Right lobe of liver (tissue), 6 donors: ENCODE data around the gene AIMP2. TPM values are rescaled to one million over a fixed set of nuclear protein-coding genes. Genes with fewer than 3 reads are reported as not detected.
"Not testable (repeated sequence)": the region's sequence is repeated elsewhere in the genome, so short reads cannot be mapped to it uniquely, and the experiment has no call there.

Experiments used
- ATAC-seq, 4 donors: fragments of 200-7000 bp; cut with Tn5 transposase; one replicate each; pipeline ENCODE4 v1.9.1; 2020; ENCODE audit warnings: mild to moderate bottlenecking in 4 of 4, moderate library complexity in 4 of 4
- DNase-seq, 3 donors: peaks; one replicate each; pipeline ENCODE4 v3.0.0-alpha.2; 2020
- H3K27ac ChIP-seq, 3 donors: fragments of 200-600 bp; one replicate each; pipeline ENCODE4 v1.8.0; 2022
- H3K27me3 ChIP-seq, 2 donors: fragments of 200-600 bp; one replicate each; pipeline ENCODE4 v1.8.0; 2022
- H3K36me3 ChIP-seq, 4 donors: fragments of 200-600 bp; sonication (generic) in 1 of 4; one replicate each; pipeline versions ENCODE4 v1.5.1 to v1.8.0; 2017 to 2022; ENCODE audit warnings: control low read depth in 1 of 4
- H3K4me1 ChIP-seq, 4 donors: fragments of 200-600 bp; sonication (generic) in 1 of 4; one replicate each; pipeline versions ENCODE4 v1.5.1 to v1.8.0; 2017 to 2022; ENCODE audit warnings: control low read depth in 1 of 4
- H3K4me3 ChIP-seq, 3 donors: fragments of 200-600 bp; one replicate each; pipeline ENCODE4 v1.8.0; 2022
- H3K9me3 ChIP-seq, 4 donors: fragments of 200-600 bp; sonication (generic) in 1 of 4; one replicate each; pipeline versions ENCODE4 v1.5.1 to v1.8.0; 2017 to 2022; ENCODE audit warnings: control low read depth in 1 of 4
- POLR2A ChIP-seq: fragments of 450-650 bp; IDR thresholded peaks from one replicate; pipeline ENCODE4 v1.6.1; 2017; ENCODE audit warnings: antibody characterized with exemption, mild to moderate bottlenecking
- WGBS: methylation state at CpG from one replicate; pipeline ENCODE4 v1.1.6; 2018; ENCODE audit warnings: low coverage, low lambda C conversion rate; ENCODE audit not compliant: insufficient coverage; ENCODE audit errors: missing lambda C conversion rate; 5-methylcytosine and 5-hydroxymethylcytosine counted together
- intact Hi-C, 2 donors: fragments of 100-400 bp; cut with DNase I; formaldehyde crosslinking; loops; one replicate each; pipeline versions ENCODE4 v1.11.2 to v1.14.1; 2022
- long read RNA-seq: library from polyadenylated mRNA; unstranded; transcript quantifications from one replicate; pipeline ENCODE4 v2.0.0, GENCODE V29; 2019
- total RNA-seq, 6 experiments: library from RNA; depleted of rRNA in 2 of 6; stranded (reverse); fragments of >200 nt in 2 of 6; fragmentation: NEBNext Ultra II Directional in 3 of 6; extraction: Animal tissue kit (Norgen Biotek cat#: 25700) in 3 of 6; gene quantifications; one replicate each; pipeline versions ENCODE4 v1.1.0 to v1.2.4, GENCODE V29; 2016 to 2023
- TF ChIP-seq, protein P1 (sequence below), 4 donors: fragments of 200-600 bp in 3 of 4; fragments of 450-650 bp in 1 of 4; IDR thresholded peaks; one replicate each; pipeline versions ENCODE4 v1.5.1 to v1.8.0; 2016 to 2022; ENCODE audit warnings: antibody characterized with exemption in 4 of 4, mild to moderate bottlenecking in 2 of 4
- donor health status: DM: no; HTN: yes; CAD: no.
- donor health status: DM: no; HTN: no; CAD: no.
- donor health status: DM: no; HTN: no; CAD: no.
- donor health status: DM: no; HTN: yes; CAD: no.
- donor health status: DM: no; HTN: yes; CAD: no.

The AIMP2 gene
- 10 to 100 TPM; 20.2 to 53.6 (median 24.6) TPM for total RNA-seq
- long read RNA-seq, transcript AIMP2-201 (4 exons, 1,225 nt) = major isoform, 5 of 6 reads
- long read RNA-seq, partial matches to known transcripts = 0 of 6 reads
- long read RNA-seq, other reads (novel, unspliced or antisense) = 0 of 6 reads

DNA sequence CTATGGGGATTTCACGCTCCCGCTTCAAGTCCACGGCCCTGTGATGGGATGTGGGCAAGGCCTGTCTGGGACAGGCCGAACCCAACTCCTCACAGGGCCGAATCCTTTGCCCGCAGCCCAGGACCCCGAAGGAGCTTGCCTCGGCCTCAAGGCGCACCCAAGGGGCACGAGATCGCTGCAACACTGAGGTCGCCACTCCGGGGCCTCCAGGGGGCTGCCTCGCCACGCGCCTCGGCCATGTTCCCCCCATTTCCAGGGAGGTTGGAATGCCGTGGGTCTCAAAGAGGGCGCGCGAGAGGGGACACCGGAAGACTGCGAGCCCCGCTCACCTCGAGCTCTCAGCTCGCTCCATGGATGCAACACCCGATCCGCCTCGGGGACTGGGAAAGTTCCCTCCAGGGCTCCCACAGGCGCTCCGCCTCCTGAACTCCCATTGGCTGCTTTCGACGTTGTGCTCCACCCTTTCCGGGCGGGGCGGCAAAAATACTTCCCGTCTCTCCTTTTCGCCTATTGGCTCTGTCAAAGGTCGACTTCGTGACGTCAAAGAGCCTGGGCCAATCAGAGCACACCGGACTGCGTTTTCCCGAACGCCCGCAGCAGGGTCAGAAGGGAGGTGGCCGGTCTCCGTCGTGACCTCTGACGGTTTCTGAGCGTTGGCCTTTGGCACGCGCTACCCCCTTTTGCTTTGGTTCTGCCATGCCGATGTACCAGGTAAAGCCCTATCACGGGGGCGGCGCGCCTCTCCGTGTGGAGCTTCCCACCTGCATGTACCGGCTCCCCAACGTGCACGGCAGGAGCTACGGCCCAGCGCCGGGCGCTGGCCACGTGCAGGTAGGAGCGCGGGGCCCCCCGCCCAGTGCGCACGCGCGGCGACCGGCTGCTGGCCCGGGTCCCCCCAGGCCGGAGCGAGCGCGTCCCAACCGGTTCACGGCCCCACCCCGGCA lies at the start of gene AIMP2, which contains the start of gene PMS2:
TSS of gene AIMP2 (plus strand) at position 605 of the 944 bp plus-strand sequence. CDS start at position 697, 92 bp downstream.
TSS of gene PMS2 (minus strand) at position 382 of the 944 bp plus-strand sequence. CDS start at position 352, 30 bp downstream.
- ATAC-seq (peak; percentile 88 to 95 (median 92)), DNase-seq (peak; percentile 98 to 99 (median 98))
- WGBS = under 1% methylated on average over 22 of the region's 84 CpGs
- H3K27ac ChIP-seq = peak within 1 kb of the TSS; percentile 77 to 95 (median 89)
- peak within 1 kb of the TSS; percentile 67 to 78 (median 76) for H3K4me3 ChIP-seq
- peaks cover 0 to 46% (median 4%) of the 10 kb centered on the region in 4 donors for H3K4me1 ChIP-seq
- H3K9me3 ChIP-seq = no peaks in the 10 kb centered on the region
- no peaks in the 10 kb centered on the region for H3K36me3 ChIP-seq
- no peaks in the 10 kb centered on the region for H3K27me3 ChIP-seq
- TF ChIP-seq, protein P1, sequence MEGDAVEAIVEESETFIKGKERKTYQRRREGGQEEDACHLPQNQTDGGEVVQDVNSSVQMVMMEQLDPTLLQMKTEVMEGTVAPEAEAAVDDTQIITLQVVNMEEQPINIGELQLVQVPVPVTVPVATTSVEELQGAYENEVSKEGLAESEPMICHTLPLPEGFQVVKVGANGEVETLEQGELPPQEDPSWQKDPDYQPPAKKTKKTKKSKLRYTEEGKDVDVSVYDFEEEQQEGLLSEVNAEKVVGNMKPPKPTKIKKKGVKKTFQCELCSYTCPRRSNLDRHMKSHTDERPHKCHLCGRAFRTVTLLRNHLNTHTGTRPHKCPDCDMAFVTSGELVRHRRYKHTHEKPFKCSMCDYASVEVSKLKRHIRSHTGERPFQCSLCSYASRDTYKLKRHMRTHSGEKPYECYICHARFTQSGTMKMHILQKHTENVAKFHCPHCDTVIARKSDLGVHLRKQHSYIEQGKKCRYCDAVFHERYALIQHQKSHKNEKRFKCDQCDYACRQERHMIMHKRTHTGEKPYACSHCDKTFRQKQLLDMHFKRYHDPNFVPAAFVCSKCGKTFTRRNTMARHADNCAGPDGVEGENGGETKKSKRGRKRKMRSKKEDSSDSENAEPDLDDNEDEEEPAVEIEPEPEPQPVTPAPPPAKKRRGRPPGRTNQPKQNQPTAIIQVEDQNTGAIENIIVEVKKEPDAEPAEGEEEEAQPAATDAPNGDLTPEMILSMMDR (IDR thresholded peaks at IDR 0.05) = no peak
- TF ChIP-seq POLR2A = peak; percentile 80
- intact Hi-C loops = no loop called here

DNA sequence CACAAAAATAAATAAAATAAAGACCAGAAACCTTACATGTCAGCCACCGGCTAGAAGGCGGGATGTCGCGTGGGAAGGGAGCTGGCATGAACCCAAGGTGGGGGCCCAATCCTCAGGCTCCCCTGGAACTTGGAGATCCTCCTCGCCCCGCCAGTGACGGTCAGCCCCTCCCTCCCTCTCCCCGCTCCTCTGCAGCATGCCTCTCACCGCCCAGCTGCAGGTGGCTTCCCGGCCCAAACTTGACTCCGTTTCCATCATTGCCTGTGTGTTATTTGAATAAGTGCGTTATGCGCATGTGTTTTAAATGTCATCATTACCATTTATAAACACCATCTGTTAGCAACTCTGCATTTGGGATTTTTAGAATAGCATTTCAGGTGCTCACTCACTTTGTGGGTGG lies 45.9 kb upstream of the AIMP2 start:
- ATAC-seq, DNase-seq, H3K9me3 ChIP-seq, intact Hi-C loops, H3K4me1 ChIP-seq, H3K4me3 ChIP-seq, H3K27ac ChIP-seq, H3K27me3 ChIP-seq, H3K36me3 ChIP-seq: not testable (repeated sequence)
- no CpG with 5 or more reads among the region's 13 CpGs for WGBS

DNA sequence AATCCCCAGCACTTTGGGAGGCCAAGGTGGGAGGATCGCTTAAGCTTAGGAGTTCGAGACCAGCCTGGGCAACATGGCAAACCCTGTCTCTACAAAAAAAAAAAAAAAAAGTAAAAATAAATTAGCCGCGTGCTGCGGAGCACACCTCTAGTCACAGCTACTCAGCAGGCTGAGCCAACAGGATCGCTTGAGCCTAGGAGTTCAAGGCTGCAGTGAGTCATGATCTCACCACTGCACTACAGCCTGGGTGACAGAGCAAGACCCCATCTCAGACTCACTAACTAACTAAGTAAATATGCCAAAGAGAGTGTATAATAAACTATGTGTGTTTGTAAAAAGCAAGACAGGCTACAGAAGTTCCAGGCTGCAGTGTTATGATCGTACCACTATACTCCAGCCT lies 45.3 kb upstream of the AIMP2 start:
- WGBS = no CpG with 5 or more reads among the region's 7 CpGs
- H3K9me3 ChIP-seq, H3K27me3 ChIP-seq, H3K4me1 ChIP-seq, ATAC-seq, H3K4me3 ChIP-seq, DNase-seq, H3K27ac ChIP-seq, intact Hi-C loops, H3K36me3 ChIP-seq: not testable (repeated sequence)

DNA sequence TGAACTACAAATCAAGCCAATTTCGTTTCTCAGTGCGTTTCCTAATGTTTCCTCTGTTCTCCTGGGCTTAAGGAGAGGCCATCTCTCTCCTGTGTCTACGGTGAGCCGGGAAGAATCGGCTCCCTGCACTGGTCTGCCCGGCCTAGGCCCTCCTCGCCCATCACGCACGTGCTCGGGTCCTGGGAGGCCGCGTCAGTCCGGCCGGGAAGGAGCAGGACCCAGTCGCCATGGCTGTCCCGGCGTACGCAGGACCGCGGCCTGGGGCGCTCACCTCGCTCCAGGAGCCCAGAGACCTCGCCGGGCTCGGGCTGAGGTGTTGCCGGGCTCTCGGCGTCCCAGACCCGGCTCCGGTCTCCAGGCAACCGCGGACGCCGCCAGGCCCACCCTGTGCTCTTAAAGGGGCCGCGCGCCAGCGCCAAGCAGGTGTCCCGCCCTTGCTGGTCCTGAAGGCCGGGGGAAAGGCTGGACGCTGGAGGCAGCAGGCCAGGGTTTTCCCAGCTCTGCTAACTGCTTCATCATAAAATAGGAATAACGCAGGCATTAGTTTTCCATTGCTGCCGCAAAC lies 38.6 kb upstream of the AIMP2 start, which contains the start of gene RSPH10B:
TSS of gene RSPH10B (minus strand) at position 343 of the 565 bp plus-strand sequence. CDS start 3,573 bp downstream, outside the sequence.
- intact Hi-C loops, H3K9me3 ChIP-seq, DNase-seq, H3K27ac ChIP-seq, H3K27me3 ChIP-seq, H3K4me3 ChIP-seq, H3K36me3 ChIP-seq, H3K4me1 ChIP-seq: not testable (repeated sequence)
- no CpG with 5 or more reads among the region's 43 CpGs for WGBS
- ATAC-seq = peak in 3 of 4 donors; percentile 33 to 61 (median 45)

DNA sequence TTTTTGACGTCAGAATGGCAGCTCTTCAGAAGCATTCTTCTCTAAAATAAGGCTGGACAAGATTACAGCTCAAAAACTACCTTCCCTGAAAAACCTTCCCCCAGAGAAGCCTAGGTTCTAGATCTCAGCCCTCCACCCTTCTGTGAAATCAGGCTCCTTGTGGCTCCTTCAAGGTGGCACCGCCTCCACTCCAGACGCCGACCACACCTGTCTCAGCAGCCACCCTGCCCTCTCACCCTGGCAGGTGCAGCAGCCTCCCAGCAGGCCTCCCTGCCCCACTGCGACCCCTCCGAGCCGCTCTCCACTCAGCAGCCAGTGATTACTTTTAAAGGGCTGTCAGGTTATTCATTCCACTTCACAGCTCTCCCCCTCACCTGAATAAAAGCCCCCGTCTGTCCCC lies 35.5 kb upstream of the AIMP2 start:
- H3K27me3 ChIP-seq, DNase-seq, H3K4me1 ChIP-seq, H3K27ac ChIP-seq, ATAC-seq, intact Hi-C loops, H3K4me3 ChIP-seq, H3K36me3 ChIP-seq, H3K9me3 ChIP-seq: not testable (repeated sequence)
- WGBS = no CpG with 5 or more reads among the region's 8 CpGs

DNA sequence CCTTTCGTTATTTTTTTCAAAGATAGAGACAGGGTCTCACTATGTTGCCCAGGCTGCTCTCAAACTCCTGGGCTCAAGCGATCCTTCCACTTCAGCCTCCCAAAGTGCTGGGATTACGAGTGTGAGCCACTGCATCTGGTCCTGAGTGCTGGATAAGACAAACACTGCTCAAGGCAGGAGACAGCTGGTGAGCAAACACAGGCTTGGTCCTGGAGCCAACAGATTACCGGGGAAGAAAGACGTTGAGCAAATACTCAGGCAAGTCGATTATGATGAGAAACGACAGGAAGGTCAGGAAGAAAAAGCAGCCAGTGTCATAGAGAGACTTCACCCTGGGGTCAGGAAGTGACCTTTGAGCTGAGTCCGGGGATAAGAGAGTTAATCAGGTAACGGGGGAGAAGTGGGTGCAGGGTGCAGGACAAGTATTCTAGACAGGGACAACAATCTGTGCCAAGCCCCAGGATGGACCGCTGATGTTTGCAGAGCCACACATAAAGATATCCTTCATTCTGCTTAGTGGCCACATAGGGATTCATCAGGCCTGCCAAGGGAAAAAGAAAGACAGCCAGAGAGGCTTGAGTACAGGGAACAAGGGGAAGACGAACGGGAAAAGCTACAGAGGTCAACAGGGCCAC lies 29.3 kb upstream of the AIMP2 start:
- H3K4me1 ChIP-seq, H3K4me3 ChIP-seq, H3K9me3 ChIP-seq, H3K27me3 ChIP-seq, intact Hi-C loops, H3K27ac ChIP-seq, H3K36me3 ChIP-seq, DNase-seq: not testable (repeated sequence)
- ATAC-seq = peak; percentile 54 to 66 (median 58)
- WGBS = 57% methylated on average over 1 of the region's 12 CpGs

DNA sequence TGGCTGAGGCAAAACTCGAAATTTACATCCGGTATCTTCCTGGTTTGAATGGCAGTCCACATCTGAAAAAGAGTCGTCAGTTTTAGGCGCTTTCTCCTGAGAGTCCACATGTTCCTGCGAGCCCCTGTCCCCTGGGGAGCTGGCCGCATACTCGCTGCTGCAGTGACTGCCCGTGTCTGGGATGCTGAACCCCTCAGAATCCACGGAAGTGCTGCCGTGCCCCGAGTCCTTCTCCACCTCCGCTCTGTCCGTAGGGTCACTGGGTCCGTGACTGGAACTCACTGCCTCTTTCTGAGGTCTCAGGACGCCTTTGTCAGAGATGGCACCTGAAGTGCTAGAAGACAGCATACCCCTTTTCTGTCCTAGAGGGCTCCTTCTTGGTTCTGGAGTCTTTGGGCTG lies 22.0 kb upstream of the AIMP2 start:
- H3K36me3 ChIP-seq = not testable (repeated sequence)

More for the DNA sequence above, 22.0 kb upstream of the AIMP2 start:
- H3K4me3 ChIP-seq, H3K27me3 ChIP-seq, H3K4me1 ChIP-seq, intact Hi-C loops, H3K27ac ChIP-seq, H3K9me3 ChIP-seq, DNase-seq, ATAC-seq: not testable (repeated sequence)
- WGBS = 90% methylated on average over 10 of the region's 15 CpGs
